A549 (cell line): ENCODE data around the gene SLC28A3. TPM values are rescaled to one million over a fixed set of nuclear protein-coding genes. Genes with fewer than 3 reads are reported as not detected.
"Not testable (repeated sequence)": the region's sequence is repeated elsewhere in the genome, so short reads cannot be mapped to it uniquely, and the experiment has no call there.

Experiments used
- ATAC-seq, 2 experiments: fragments of 200-7000 bp in 1 of 2; fragments of >200 bp in 1 of 2; cut with Nextera tagmentation in 1 of 2; cut with Tn5 transposase in 1 of 2; 3 replicates each; pipeline versions ENCODE4 v1.8.0 to v1.9.1; 2018 to 2020; ENCODE audit warnings: mild to moderate bottlenecking in 1 of 2, moderate library complexity in 1 of 2
- CTCF ChIA-PET: fragments of 300-600 bp; sonication (Branson Sonifier 250); formaldehyde crosslinking; extraction: SDS; loops from one replicate; lab custom pipeline; 2021; ENCODE audit warnings: antibody characterized with exemption, inconsistent platforms; lab: Yijun Ruan, JAX
- POLR2A ChIA-PET: fragments of 350-600 bp; formaldehyde crosslinking; extraction: SDS; loops from one replicate; lab custom pipeline; 2021; ENCODE audit warnings: antibody characterized with exemption, inconsistent platforms; lab: Yijun Ruan, JAX
- DNase-seq, 2 experiments: peaks; one replicate each; pipeline versions ENCODE4 v3.0.0 to v3.0.0-alpha.2; 2011 to 2016; ENCODE audit warnings: low read depth in 1 of 2, low spot score in 1 of 2
- FAIRE-seq: peaks from 2 replicates; lab custom pipeline; 2011; peaks lifted over from hg19 to GRCh38; lab: Jason Lieb, UNC
- H3K27ac ChIP-seq, 2 experiments: fragments of >200 bp; sonication (Bioruptor Twin); formaldehyde crosslinking; 3 replicates each; pipeline ENCODE4 v1.5.1; 2016 to 2017
- H3K4me1 ChIP-seq: fragments of >200 bp; sonication (Bioruptor Twin); formaldehyde crosslinking; 3 replicates; pipeline ENCODE4 v1.6.1; 2016
- H3K4me2 ChIP-seq: fragments of >200 bp; sonication (Bioruptor Twin); formaldehyde crosslinking; 3 replicates; pipeline ENCODE4 v1.6.1; 2016
- H3K4me3 ChIP-seq: fragments of >200 bp; sonication (Bioruptor Twin); formaldehyde crosslinking; 3 replicates; pipeline ENCODE4 v1.5.1; 2016
- H3K9me3 ChIP-seq: fragments of >200 bp; sonication (Bioruptor Twin); formaldehyde crosslinking; 3 replicates; pipeline ENCODE4 v1.6.1; 2016
- CBX2 ChIP-seq: fragments of 200-600 bp; sonication (generic); IDR thresholded peaks from 2 replicates; pipeline ENCODE4 v1.6.1; 2016; ENCODE audit warnings: low read depth, mild to moderate bottlenecking, borderline replicate concordance
- CEBPB ChIP-seq, 2 experiments: fragments of >200 bp in 1 of 2; sonication (Bioruptor Twin) in 1 of 2; formaldehyde crosslinking in 1 of 2; IDR thresholded peaks; 2 replicates each; pipeline ENCODE4 v1.6.1; 2012 to 2016
- CHD2 ChIP-seq: fragments of 150-350 bp; IDR thresholded peaks from 2 replicates; pipeline ENCODE4 v1.6.1; 2014; ENCODE audit warnings: low read length; ENCODE audit not compliant: partially characterized antibody
- CHD4 ChIP-seq: fragments of 200-600 bp; sonication (generic); IDR thresholded peaks from 2 replicates; pipeline ENCODE4 v1.6.1; 2016; ENCODE audit warnings: antibody characterized with exemption, mild to moderate bottlenecking, borderline replicate concordance
- EHMT2 ChIP-seq: fragments of 200-600 bp; sonication (generic); IDR thresholded peaks from 2 replicates; pipeline ENCODE4 v1.6.1; 2016; ENCODE audit warnings: antibody characterized with exemption, low read depth, mild to moderate bottlenecking, moderate library complexity
- EP300 ChIP-seq, 2 experiments: fragments of >200 bp; sonication (Bioruptor Twin); formaldehyde crosslinking; IDR thresholded peaks; 2 replicates in 1 of 2; 3 replicates in 1 of 2; pipeline ENCODE4 v1.6.1; 2016 to 2017
- ESRRA ChIP-seq: fragments of 150-350 bp; IDR thresholded peaks from 2 replicates; pipeline ENCODE4 v1.6.1; 2014; ENCODE audit warnings: mild to moderate bottlenecking, low read length, borderline replicate concordance
- FOSB ChIP-seq: fragments of 250-450 bp; sonication (Bioruptor Pico); IDR thresholded peaks from 2 replicates; pipeline ENCODE4 v1.5.0; 2020; ENCODE audit warnings: mild to moderate bottlenecking, moderate library complexity
- FOSL2 ChIP-seq, 2 experiments: fragments of 450-650 bp in 1 of 2; fragments of >200 bp in 1 of 2; sonication (Bioruptor Twin) in 1 of 2; formaldehyde crosslinking; IDR thresholded peaks; 2 replicates each; pipeline versions ENCODE4 v1.5.0 to v1.6.1; 2016 to 2020; ENCODE audit warnings: mild to moderate bottlenecking in 1 of 2, moderate library complexity in 1 of 2
- FOXS1 ChIP-seq: fragments of 250-450 bp; sonication (Bioruptor Pico); IDR thresholded peaks from 2 replicates; pipeline ENCODE4 v1.5.0; 2020; ENCODE audit warnings: mild to moderate bottlenecking, moderate library complexity
- HEYL ChIP-seq: fragments of 250-450 bp; sonication (Bioruptor Pico); IDR thresholded peaks from 2 replicates; pipeline ENCODE4 v1.8.0; 2021; ENCODE audit warnings: mild to moderate bottlenecking, moderate library complexity
- HOXA7 ChIP-seq: fragments of 250-450 bp; sonication (Bioruptor Pico); IDR thresholded peaks from 2 replicates; pipeline ENCODE4 v1.5.0; 2020; ENCODE audit warnings: mild to moderate bottlenecking, moderate library complexity
- KDM5A ChIP-seq: fragments of 200-600 bp; sonication (generic); IDR thresholded peaks from 2 replicates; pipeline ENCODE4 v1.6.1; 2016; ENCODE audit warnings: antibody characterized with exemption, mild to moderate bottlenecking
- MAFK ChIP-seq: fragments of 450-650 bp; IDR thresholded peaks from 2 replicates; pipeline ENCODE4 v1.6.1; 2014; ENCODE audit not compliant: partially characterized antibody
- MAZ ChIP-seq: fragments of 150-350 bp; IDR thresholded peaks from 2 replicates; pipeline ENCODE4 v1.6.1; 2014; ENCODE audit warnings: antibody characterized with exemption, low read depth, low read length, borderline replicate concordance
- NFE2L2 ChIP-seq: fragments of 150-350 bp; conservative IDR thresholded peaks from 2 replicates; pipeline ENCODE4 v1.6.1; 2014; ENCODE audit warnings: low read length
- NPAS2 ChIP-seq: fragments of 250-450 bp; sonication (Bioruptor Pico); IDR thresholded peaks from 2 replicates; pipeline ENCODE4 v1.8.0; 2022; ENCODE audit warnings: mild to moderate bottlenecking, moderate library complexity, borderline replicate concordance
- POLR2A ChIP-seq: IDR thresholded peaks from 2 replicates; pipeline ENCODE4 v1.6.1; 2012; ENCODE audit warnings: mild to moderate bottlenecking, low read length
- RAD21 ChIP-seq, 2 experiments: fragments of >200 bp in 1 of 2; sonication (Bioruptor Twin) in 1 of 2; formaldehyde crosslinking in 1 of 2; IDR thresholded peaks in 1 of 2; conservative IDR thresholded peaks in 1 of 2; 2 replicates in 1 of 2; 3 replicates in 1 of 2; pipeline ENCODE4 v1.6.1; 2012 to 2018; ENCODE audit warnings: inconsistent platforms in 1 of 2
- RARB ChIP-seq: fragments of 250-450 bp; sonication (Bioruptor Pico); IDR thresholded peaks from 2 replicates; pipeline ENCODE4 v1.8.0; 2021; ENCODE audit warnings: mild to moderate bottlenecking, moderate library complexity
- RCOR1 ChIP-seq: fragments of 150-350 bp; IDR thresholded peaks from 2 replicates; pipeline ENCODE4 v1.6.1; 2014; ENCODE audit warnings: antibody characterized with exemption, low read length, low read depth
- SREBF2 ChIP-seq: fragments of 450-650 bp; IDR thresholded peaks from 2 replicates; pipeline ENCODE4 v1.6.1; 2014; ENCODE audit warnings: mild to moderate bottlenecking, moderate library complexity
- TFCP2L1 ChIP-seq: fragments of 250-450 bp; sonication (Bioruptor Pico); IDR thresholded peaks from 2 replicates; pipeline ENCODE4 v1.5.0; 2021; ENCODE audit warnings: mild to moderate bottlenecking
- ZFP36 ChIP-seq: fragments of 450-650 bp; IDR thresholded peaks from 2 replicates; pipeline ENCODE4 v1.6.1; 2014; ENCODE audit warnings: borderline replicate concordance; ENCODE audit not compliant: partially characterized antibody
- ZSCAN20 ChIP-seq: fragments of 250-450 bp; sonication (Bioruptor Pico); IDR thresholded peaks from 2 replicates; pipeline ENCODE4 v1.8.0; 2022; ENCODE audit warnings: mild to moderate bottlenecking, moderate library complexity
- WGBS: methylation state at CpG from one replicate; pipeline ENCODE4 v1.1.6; 2017; ENCODE audit errors: missing lambda C conversion rate; 5-methylcytosine and 5-hydroxymethylcytosine counted together
- polyA plus RNA-seq, 4 experiments: library from polyadenylated mRNA; depleted of rRNA in 3 of 4; stranded (reverse); fragments of >200 nt; fragmentation: RNase III in 1 of 4; extraction: RNeasy Plus Mini Kit Qiagen cat#74134 plus additional on column Dnase treatment in 1 of 4; gene quantifications; 2 replicates in 3 of 4; 3 replicates in 1 of 4; pipeline ENCODE4 v1.2.3, GENCODE V29; 2011 to 2017
- TF ChIP-seq, protein P1 (sequence below): IDR thresholded peaks from 2 replicates; pipeline ENCODE4 v1.6.1; 2012; ENCODE audit warnings: low read depth, borderline replicate concordance
- TF ChIP-seq, protein P2 (sequence below): fragments of >200 bp; sonication (Bioruptor Twin); formaldehyde crosslinking; IDR thresholded peaks from 3 replicates; pipeline ENCODE4 v1.5.1; 2016

SLC28A3 gene
- polyA plus RNA-seq, 2 of the 4 experiments (the other 2 are of a cell fraction) = not detected

DNA sequence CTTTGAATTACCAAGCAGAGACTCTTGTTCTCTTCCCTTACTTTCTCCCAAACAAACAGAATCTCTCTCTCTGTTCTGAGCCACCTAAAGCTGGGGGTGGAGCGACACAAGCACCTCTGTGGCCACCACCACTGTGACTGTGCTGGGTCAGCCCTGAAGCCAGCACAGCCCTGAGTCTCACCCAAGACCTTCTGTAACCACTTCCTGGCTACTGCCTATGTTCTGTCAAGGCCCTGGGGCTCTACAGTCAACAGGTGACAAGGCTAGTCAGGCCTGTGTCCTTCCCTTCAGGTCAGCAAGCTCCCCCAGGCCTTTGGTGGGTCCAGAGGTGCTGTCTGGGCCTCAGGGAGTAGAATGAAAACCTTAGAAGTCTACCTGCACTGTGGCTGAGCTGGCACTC lies 26.1 kb upstream of the SLC28A3 start:
- WGBS = 43% methylated on average over 1 of the region's 1 CpG
- H3K4me3 ChIP-seq = no peak overlapping the region
- H3K4me2 ChIP-seq = no peak overlapping the region
- DNase-seq (no peak), ATAC-seq (no peak), FAIRE-seq (no peak)
- ChIA-PET POLR2A (no interaction called here), CTCF (interaction anchor here (0.6 kb wide), 2 partner anchors 1103 to 1141 kb away, joined by 3 read pairs; no protein-coding TSS in a partner anchor)
- TF ChIP-seq MAZ (no peak), CEBPB (IDR thresholded peaks at IDR 0.05) (no peak), HOXA7 (CRISPR knock-in tag) (no peak), CBX2 (no peak), NFE2L2 (no peak), EHMT2 (no peak), CHD2 (no peak), CHD4 (no peak), FOSL2 (IDR thresholded peaks at IDR 0.05) (no peak), FOSL2 (CRISPR knock-in tag; IDR thresholded peaks at IDR 0.05) (no peak), FOXS1 (CRISPR knock-in tag) (no peak), POLR2A (no peak), ZFP36 (no peak), RARB (CRISPR knock-in tag) (no peak), RCOR1 (no peak), RAD21 (conservative IDR thresholded peaks at IDR 0.05 in 1 of 2, IDR thresholded peaks at IDR 0.05 in 1 of 2) (no peak), NPAS2 (CRISPR knock-in tag) (no peak)
- TF ChIP-seq, protein P1, sequence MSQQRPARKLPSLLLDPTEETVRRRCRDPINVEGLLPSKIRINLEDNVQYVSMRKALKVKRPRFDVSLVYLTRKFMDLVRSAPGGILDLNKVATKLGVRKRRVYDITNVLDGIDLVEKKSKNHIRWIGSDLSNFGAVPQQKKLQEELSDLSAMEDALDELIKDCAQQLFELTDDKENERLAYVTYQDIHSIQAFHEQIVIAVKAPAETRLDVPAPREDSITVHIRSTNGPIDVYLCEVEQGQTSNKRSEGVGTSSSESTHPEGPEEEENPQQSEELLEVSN = no peak
- TF ChIP-seq, protein P2, sequence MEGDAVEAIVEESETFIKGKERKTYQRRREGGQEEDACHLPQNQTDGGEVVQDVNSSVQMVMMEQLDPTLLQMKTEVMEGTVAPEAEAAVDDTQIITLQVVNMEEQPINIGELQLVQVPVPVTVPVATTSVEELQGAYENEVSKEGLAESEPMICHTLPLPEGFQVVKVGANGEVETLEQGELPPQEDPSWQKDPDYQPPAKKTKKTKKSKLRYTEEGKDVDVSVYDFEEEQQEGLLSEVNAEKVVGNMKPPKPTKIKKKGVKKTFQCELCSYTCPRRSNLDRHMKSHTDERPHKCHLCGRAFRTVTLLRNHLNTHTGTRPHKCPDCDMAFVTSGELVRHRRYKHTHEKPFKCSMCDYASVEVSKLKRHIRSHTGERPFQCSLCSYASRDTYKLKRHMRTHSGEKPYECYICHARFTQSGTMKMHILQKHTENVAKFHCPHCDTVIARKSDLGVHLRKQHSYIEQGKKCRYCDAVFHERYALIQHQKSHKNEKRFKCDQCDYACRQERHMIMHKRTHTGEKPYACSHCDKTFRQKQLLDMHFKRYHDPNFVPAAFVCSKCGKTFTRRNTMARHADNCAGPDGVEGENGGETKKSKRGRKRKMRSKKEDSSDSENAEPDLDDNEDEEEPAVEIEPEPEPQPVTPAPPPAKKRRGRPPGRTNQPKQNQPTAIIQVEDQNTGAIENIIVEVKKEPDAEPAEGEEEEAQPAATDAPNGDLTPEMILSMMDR = no peak
- H3K27ac ChIP-seq = no peak overlapping the region
- H3K9me3 ChIP-seq = no peaks in the 10 kb centered on the region
- no peaks in the 10 kb centered on the region for H3K4me1 ChIP-seq

DNA sequence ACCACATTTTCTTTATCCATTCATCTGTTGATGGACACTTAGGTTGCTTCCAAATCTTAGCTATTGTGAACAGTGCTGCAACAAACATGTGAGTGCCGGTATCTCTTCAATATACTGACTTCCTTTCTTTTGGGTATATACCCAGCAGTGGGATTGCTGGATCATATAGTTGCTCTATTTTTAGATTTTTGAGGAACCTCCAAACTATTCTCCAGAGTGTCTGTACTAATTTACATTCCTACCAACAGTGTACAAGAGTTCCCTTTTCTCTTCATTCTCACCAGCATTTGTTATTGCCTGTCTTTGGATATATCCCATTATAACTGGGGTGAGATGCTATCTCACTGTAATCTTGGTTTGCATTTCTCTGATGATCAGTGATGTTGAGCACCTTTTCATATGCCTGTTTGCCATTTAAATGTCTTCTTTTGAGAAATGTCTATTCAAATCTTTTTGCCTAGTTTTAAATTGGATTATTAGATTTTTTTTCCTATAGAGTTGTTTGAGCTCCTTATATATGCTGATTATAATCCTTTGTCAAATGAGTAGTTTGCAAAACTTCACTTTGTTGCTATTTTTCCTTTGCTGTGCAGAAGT lies 24.4 kb upstream of the SLC28A3 start:
- CTCF ChIA-PET, ATAC-seq, FAIRE-seq, POLR2A ChIA-PET, H3K27ac ChIP-seq, H3K4me1 ChIP-seq, DNase-seq, H3K9me3 ChIP-seq, H3K4me2 ChIP-seq, H3K4me3 ChIP-seq: not testable (repeated sequence)
- WGBS = 92% methylated on average over 1 of the region's 1 CpG

DNA sequence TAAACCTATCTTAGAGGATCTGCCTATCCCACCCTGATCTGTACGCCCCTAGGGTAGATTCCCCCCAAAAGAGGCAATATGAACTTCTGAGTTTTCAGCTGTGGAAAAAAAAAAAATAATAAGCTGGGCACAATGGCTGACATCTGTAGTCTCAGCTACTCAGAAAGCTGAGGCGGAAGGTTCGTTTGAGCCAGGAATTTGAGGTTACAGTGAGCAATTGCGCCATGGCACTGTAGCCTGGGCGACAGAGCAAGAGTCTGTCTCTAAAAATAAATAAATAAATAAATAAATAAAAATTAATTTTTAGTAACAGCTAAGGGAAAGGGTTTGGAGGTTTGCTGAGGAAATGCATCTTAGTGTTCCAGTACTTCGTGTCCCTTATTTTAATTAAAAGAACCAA lies 21.1 kb upstream of the SLC28A3 start:
- Histone ChIP-seq H3K9me3 (no peaks in the 10 kb centered on the region), H3K4me1 (no peaks in the 10 kb centered on the region), H3K4me3 (no peak overlapping the region), H3K4me2 (no peak overlapping the region), H3K27ac (no peak overlapping the region)
- CTCF ChIA-PET = no interaction called here
- 52% methylated on average over 6 of the region's 6 CpGs for WGBS
- ATAC-seq (no peak), FAIRE-seq (no peak), DNase-seq (no peak)
- TF ChIP-seq MAFK = no peak
- no peak for TF ChIP-seq FOSB
- TF ChIP-seq ESRRA = no peak
- TF ChIP-seq KDM5A = no peak
- TF ChIP-seq HEYL (CRISPR knock-in tag) = no peak
- no peak for TF ChIP-seq NPAS2 (CRISPR knock-in tag)
- TF ChIP-seq TFCP2L1 (CRISPR knock-in tag) = no peak
- no peak for TF ChIP-seq SREBF2
- TF ChIP-seq ZSCAN20 (CRISPR knock-in tag) = no peak
- TF ChIP-seq CBX2 = no peak
- no peak for TF ChIP-seq EP300 (IDR thresholded peaks at IDR 0.05)
- POLR2A ChIA-PET = interaction anchor here (0.7 kb wide), 1 partner anchor 35 kb away, joined by 3 read pairs; no protein-coding TSS in a partner anchor
